HL-60/S4 treated with retinoic acid at 250 ng/mL for 4 days and 3 days (cell line): ENCODE results near the gene EXOC4.

Source experiments
- in situ Hi-C: fragments of 300-500 bp; cut with MboI; formaldehyde crosslinking; loops from 2 replicates; pipeline ENCODE4 v1.7.0; 2022; ENCODE audit warnings: low sequenced_read_pairs

Gene EXOC4

GRCh38 chr7:133807624-133808492 lies 555.0 kb downstream of the EXOC4 start:
- in situ Hi-C loops = no loop called here

GRCh38 chr7:133808493-133808866 lies 555.6 kb downstream of the EXOC4 start:
- in situ Hi-C loops = no loop called here

GRCh38 chr7:133812877-133813276 lies 560.0 kb downstream of the EXOC4 start:
- in situ Hi-C loops = no loop called here

- in situ Hi-C loops = no loop called here
Observed at GRCh38 chr7:133815611-133816210, 562.8 kb downstream of the EXOC4 start.

- in situ Hi-C loops = no loop called here
Observed at GRCh38 chr7:133819695-133820094, 566.8 kb downstream of the EXOC4 start.

GRCh38 chr7:133820584-133820983 lies 567.7 kb downstream of the EXOC4 start:
- in situ Hi-C loops = no loop called here

GRCh38 chr7:133821171-133821570 lies 568.3 kb downstream of the EXOC4 start:
- in situ Hi-C loops = no loop called here

GRCh38 chr7:133822001-133822641 lies 569.2 kb downstream of the EXOC4 start:
- in situ Hi-C loops = no loop called here

- in situ Hi-C loops = no loop called here
Observed at GRCh38 chr7:133822868-133823552, 570.1 kb downstream of the EXOC4 start.

- in situ Hi-C loops = no loop called here
Observed at GRCh38 chr7:133824132-133824531, 571.3 kb downstream of the EXOC4 start.

- in situ Hi-C loops = no loop called here
Observed at GRCh38 chr7:133827707-133828623, 575.1 kb downstream of the EXOC4 start.

GRCh38 chr7:133828906-133829305 lies 576.0 kb downstream of the EXOC4 start:
- in situ Hi-C loops = no loop called here

- in situ Hi-C loops = no loop called here
Observed at GRCh38 chr7:133829336-133829897, 576.5 kb downstream of the EXOC4 start.

- in situ Hi-C loops = no loop called here
Observed at GRCh38 chr7:133830081-133830480, 577.2 kb downstream of the EXOC4 start.

GRCh38 chr7:133836666-133837065 lies 583.8 kb downstream of the EXOC4 start:
- in situ Hi-C loops = no loop called here

- in situ Hi-C loops = no loop called here
Observed at GRCh38 chr7:133837224-133837623, 584.3 kb downstream of the EXOC4 start.

GRCh38 chr7:133839121-133839520 lies 586.2 kb downstream of the EXOC4 start:
- in situ Hi-C loops = no loop called here

GRCh38 chr7:133843341-133843740 lies 590.5 kb downstream of the EXOC4 start:
- in situ Hi-C loops = no loop called here

GRCh38 chr7:133845005-133845404 lies 592.1 kb downstream of the EXOC4 start:
- in situ Hi-C loops = no loop called here
